Neuronal stem cell (in vitro differentiated cells): Measurements from ENCODE around the gene RCAN3.
"Not testable (repeated sequence)": the region's sequence is repeated elsewhere in the genome, so short reads cannot be mapped to it uniquely, and the experiment has no call there.

Experiments used
- DNase-seq: peaks from one replicate; pipeline ENCODE4 v3.0.0-alpha.2; 2013; ENCODE audit warnings: low spot score
- H2AFZ ChIP-seq: one replicate; pipeline ENCODE4 v1.6.1; 2013; ENCODE audit warnings: mild to moderate bottlenecking, low read length, inconsistent platforms
- H2AK5ac ChIP-seq: 2 replicates; pipeline ENCODE4 v1.6.1; 2013; ENCODE audit warnings: low read depth, mild to moderate bottlenecking, inconsistent platforms, low read length, moderate library complexity, mixed read lengths
- H2BK120ac ChIP-seq: 2 replicates; pipeline ENCODE4 v1.6.1; 2013; ENCODE audit warnings: low read depth, mild to moderate bottlenecking, inconsistent platforms, low read length, moderate library complexity, mixed read lengths
- H2BK12ac ChIP-seq: one replicate; pipeline ENCODE4 v1.6.1; 2013; ENCODE audit warnings: low read length, inconsistent platforms
- H2BK15ac ChIP-seq: 2 replicates; pipeline ENCODE4 v1.6.1; 2013; ENCODE audit warnings: mild to moderate bottlenecking, low read length, inconsistent platforms, mixed read lengths
- H2BK5ac ChIP-seq: one replicate; pipeline ENCODE4 v1.6.1; 2013; ENCODE audit warnings: inconsistent platforms, mild to moderate bottlenecking, low read length, moderate library complexity
- H3K14ac ChIP-seq: one replicate; pipeline ENCODE4 v1.6.1; 2013; ENCODE audit warnings: low read length, inconsistent platforms
- H3K18ac ChIP-seq: 2 replicates; pipeline ENCODE4 v1.6.1; 2013; ENCODE audit warnings: low read length, inconsistent platforms
- H3K23ac ChIP-seq: 2 replicates; pipeline ENCODE4 v1.6.1; 2013; ENCODE audit warnings: low read depth, mild to moderate bottlenecking, mixed read lengths, low read length, inconsistent platforms; ENCODE audit not compliant: poor library complexity
- H3K27ac ChIP-seq: replicated peaks from 3 replicates; pipeline ENCODE4 v1.5.1; 2013; ENCODE audit warnings: low read length, inconsistent platforms
- H3K27me3 ChIP-seq, 3 experiments: 2 replicates each; pipeline ENCODE4 v1.6.1; 2013; ENCODE audit warnings: low read length in 3 of 3, mild to moderate bottlenecking in 2 of 3, inconsistent platforms in 1 of 3, low read depth in 1 of 3, mixed read lengths in 1 of 3, moderate library complexity in 1 of 3; ENCODE audit not compliant: control insufficient read depth in 3 of 3, insufficient read depth in 3 of 3
- H3K36me3 ChIP-seq, 2 donors: replicated peaks in 1 of 2; 2 replicates each; pipeline ENCODE4 v1.6.1; 2013; ENCODE audit warnings: low read length in 2 of 2; ENCODE audit not compliant: control insufficient read depth in 2 of 2, insufficient read depth in 2 of 2
- H3K4ac ChIP-seq: 2 replicates; pipeline ENCODE4 v1.6.1; 2013; ENCODE audit warnings: inconsistent platforms, mild to moderate bottlenecking, low read length, moderate library complexity
- H3K4me1 ChIP-seq, 2 donors: 1 replicate in 1 of 2; 2 replicates in 1 of 2; pipeline ENCODE4 v1.6.1; 2013; ENCODE audit warnings: low read length in 2 of 2, low read depth in 1 of 2; ENCODE audit not compliant: control insufficient read depth in 2 of 2, insufficient read depth in 1 of 2
- H3K4me2 ChIP-seq: one replicate; pipeline ENCODE4 v1.6.1; 2013; ENCODE audit warnings: mild to moderate bottlenecking, low read length, inconsistent platforms; ENCODE audit not compliant: insufficient read depth, poor library complexity, severe bottlenecking
- H3K4me3 ChIP-seq, 2 donors: 2 replicates each; pipeline ENCODE4 v1.5.1; 2013; ENCODE audit warnings: low read length in 2 of 2, mild to moderate bottlenecking in 2 of 2, inconsistent platforms in 1 of 2, moderate library complexity in 1 of 2
- H3K79me1 ChIP-seq: one replicate; pipeline ENCODE4 v1.6.1; 2013; ENCODE audit warnings: low read depth, mild to moderate bottlenecking, inconsistent platforms, low read length, moderate library complexity
- H3K9ac ChIP-seq: one replicate; pipeline ENCODE4 v1.6.1; 2013; ENCODE audit warnings: mild to moderate bottlenecking, low read depth, low read length, inconsistent platforms; ENCODE audit not compliant: poor library complexity
- H3K9me3 ChIP-seq, 2 donors: replicated peaks in 1 of 2; 2 replicates each; pipeline versions ENCODE3 to v1.6.1; 2013; ENCODE audit warnings: low read length in 2 of 2, mild to moderate bottlenecking in 2 of 2, inconsistent platforms in 1 of 2, low read depth in 1 of 2, mixed read lengths in 1 of 2, moderate library complexity in 1 of 2; ENCODE audit not compliant: control insufficient read depth in 2 of 2, insufficient read depth in 1 of 2
- H4K8ac ChIP-seq: one replicate; pipeline ENCODE4 v1.6.1; 2013; ENCODE audit warnings: low read depth, mild to moderate bottlenecking, inconsistent platforms, low read length, moderate library complexity
- H4K91ac ChIP-seq: one replicate; pipeline ENCODE4 v1.6.1; 2013; ENCODE audit warnings: low read length, low read depth, mild to moderate bottlenecking, inconsistent platforms; ENCODE audit not compliant: poor library complexity
- WGBS, 2 donors: extraction: QIAGEN DNeasy Blood & Tissue Kit; methylation state at CpG; one replicate each; pipeline ENCODE4 v1.1.7; 2013; ENCODE audit warnings: missing lambda C conversion rate in 2 of 2, mixed read lengths in 1 of 2; ENCODE audit not compliant: insufficient read length in 2 of 2, insufficient replicate concordance in 1 of 2; ENCODE audit errors: extremely low coverage in 2 of 2; 5-methylcytosine and 5-hydroxymethylcytosine counted together

The RCAN3 gene

DNA sequence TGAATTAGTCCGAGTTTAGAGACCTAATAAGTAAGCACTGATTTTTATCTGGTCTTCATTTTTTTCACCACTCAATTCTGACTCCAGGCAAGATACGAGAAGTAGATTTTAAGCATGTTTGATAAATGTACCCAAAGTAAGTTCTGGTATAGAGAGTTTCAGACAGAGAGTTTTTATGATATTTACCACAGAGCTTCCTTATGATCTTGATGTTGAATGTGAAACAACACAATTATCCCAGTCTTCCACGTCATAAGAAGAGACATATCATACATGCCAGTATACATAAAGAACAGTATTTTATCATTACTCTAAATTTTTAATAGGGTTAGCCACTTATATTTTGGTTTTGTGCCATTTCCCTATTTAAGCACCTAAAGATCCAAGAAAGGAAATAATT is 45.4 kb downstream of the RCAN3 start:
- Histone ChIP-seq H3K9me3 (no peaks in the 10 kb centered on the region), H3K4me1 (peaks cover 3 to 9% of the 10 kb centered on the region in 2 donors), H2AFZ (no peak overlapping the region), H3K14ac (no peak overlapping the region), H3K27me3 (peaks cover 0 to 10% (median 0%) of the 10 kb centered on the region in 3 experiments), H3K18ac (no peak overlapping the region), H3K79me1 (no peaks in the 10 kb centered on the region), H2BK120ac (no peak overlapping the region), H2BK5ac (no peak overlapping the region), H2BK12ac (no peak overlapping the region), H3K36me3 (no peaks in the 10 kb centered on the region), H3K4me2 (no peak overlapping the region), H4K91ac (no peak overlapping the region), H3K9ac (no peak overlapping the region), H2BK15ac (no peak overlapping the region), H3K27ac (no peak overlapping the region), H4K8ac (no peak overlapping the region), H3K4ac (no peak overlapping the region), H3K4me3 (no peak overlapping the region), H3K23ac (no peak overlapping the region), H2AK5ac (no peak overlapping the region)
- no peak for DNase-seq
- no CpG with 5 or more reads among the region's 3 CpGs for WGBS, 2 donors

DNA sequence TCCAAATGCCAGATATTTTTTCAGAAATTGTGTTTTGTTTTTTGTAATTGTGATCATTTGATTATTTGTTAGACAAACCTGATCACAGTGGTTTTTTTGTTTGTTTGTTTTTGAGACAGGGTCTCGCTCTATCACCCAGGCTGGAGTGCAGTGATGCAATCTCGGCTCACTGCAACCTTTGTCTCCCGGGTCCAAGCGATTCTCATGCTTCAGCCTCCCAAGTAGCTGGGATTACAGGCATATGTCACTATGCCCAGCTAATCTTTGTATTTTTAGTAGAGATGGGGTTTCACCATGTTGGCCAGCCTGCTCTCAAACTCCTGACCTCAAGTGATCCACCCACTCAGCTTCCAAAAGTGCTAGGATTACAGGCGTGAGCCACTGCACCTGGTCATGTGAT is 46.6 kb downstream of the RCAN3 start:
- not testable (repeated sequence) for H3K9me3 ChIP-seq, H2BK15ac ChIP-seq, H3K79me1 ChIP-seq, H3K27ac ChIP-seq, H3K23ac ChIP-seq, H3K9ac ChIP-seq, H3K36me3 ChIP-seq, H3K4me3 ChIP-seq, H3K4me2 ChIP-seq, H3K14ac ChIP-seq, H2BK5ac ChIP-seq, H2BK12ac ChIP-seq, H3K18ac ChIP-seq, H2AFZ ChIP-seq, H3K4me1 ChIP-seq, H3K4ac ChIP-seq, H2AK5ac ChIP-seq, H4K8ac ChIP-seq, H2BK120ac ChIP-seq, H4K91ac ChIP-seq, DNase-seq
- peaks cover 0 to 16% (median 2%) of the 10 kb centered on the region in 3 experiments for H3K27me3 ChIP-seq
- WGBS, 2 donors, result no CpG with 5 or more reads among the region's 5 CpGs

DNA sequence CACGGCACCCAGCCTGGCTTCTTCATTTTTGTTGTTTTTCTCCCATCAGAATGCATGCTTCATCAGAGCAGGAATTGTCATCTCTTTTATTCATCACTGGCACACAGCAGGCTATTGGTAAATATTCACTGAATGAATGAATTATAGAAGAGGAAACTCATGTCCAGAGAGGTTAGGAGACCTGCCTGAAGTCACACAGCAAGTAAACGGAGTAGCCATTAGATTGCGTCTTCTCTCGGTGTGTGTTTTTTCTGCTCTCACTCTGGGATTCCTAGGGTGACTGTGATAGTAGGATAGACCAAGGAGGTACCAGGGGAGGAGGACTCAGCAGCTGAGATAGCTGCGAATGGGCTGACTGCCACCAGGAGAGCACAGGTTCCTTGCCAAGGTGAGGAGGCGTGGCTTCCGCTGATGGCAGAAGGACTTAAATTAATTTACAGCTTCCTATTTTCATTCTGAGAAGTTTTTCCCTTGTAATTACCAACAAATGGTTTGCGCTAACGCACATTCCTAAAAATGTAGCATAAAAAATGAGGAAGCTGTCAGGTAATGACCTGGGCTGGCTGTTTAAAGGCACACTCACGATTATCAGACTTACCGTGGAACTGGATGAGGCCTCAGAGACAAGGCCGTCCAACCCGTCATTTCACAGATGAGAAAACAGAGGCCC is 48.8 kb downstream of the RCAN3 start:
- H3K23ac ChIP-seq, result no peak overlapping the region
- H2AFZ ChIP-seq, result no peak overlapping the region
- H3K36me3 ChIP-seq, result no peaks in the 10 kb centered on the region
- no peak overlapping the region for H2BK15ac ChIP-seq
- no peak overlapping the region for H4K8ac ChIP-seq
- no peak overlapping the region for H3K4me3 ChIP-seq
- H3K14ac ChIP-seq, result no peak overlapping the region
- peaks cover 10 to 27% (median 24%) of the 10 kb centered on the region in 3 experiments for H3K27me3 ChIP-seq
- no peak overlapping the region for H2BK5ac ChIP-seq
- H3K4me2 ChIP-seq, result no peak overlapping the region
- no peaks in the 10 kb centered on the region for H3K9me3 ChIP-seq
- H3K79me1 ChIP-seq, result no peaks in the 10 kb centered on the region
- H3K4me1 ChIP-seq, result peaks cover 3 to 11% of the 10 kb centered on the region in 2 donors
- no peak overlapping the region for H3K27ac ChIP-seq
- no peak overlapping the region for H3K4ac ChIP-seq
- H3K9ac ChIP-seq, result no peak overlapping the region
- DNase-seq, result no peak
- no peak overlapping the region for H2BK12ac ChIP-seq
- H4K91ac ChIP-seq, result no peak overlapping the region
- no peak overlapping the region for H3K18ac ChIP-seq
- no peak overlapping the region for H2BK120ac ChIP-seq
- H2AK5ac ChIP-seq, result no peak overlapping the region
- WGBS, 2 donors, result no CpG with 5 or more reads among the region's 13 CpGs

DNA sequence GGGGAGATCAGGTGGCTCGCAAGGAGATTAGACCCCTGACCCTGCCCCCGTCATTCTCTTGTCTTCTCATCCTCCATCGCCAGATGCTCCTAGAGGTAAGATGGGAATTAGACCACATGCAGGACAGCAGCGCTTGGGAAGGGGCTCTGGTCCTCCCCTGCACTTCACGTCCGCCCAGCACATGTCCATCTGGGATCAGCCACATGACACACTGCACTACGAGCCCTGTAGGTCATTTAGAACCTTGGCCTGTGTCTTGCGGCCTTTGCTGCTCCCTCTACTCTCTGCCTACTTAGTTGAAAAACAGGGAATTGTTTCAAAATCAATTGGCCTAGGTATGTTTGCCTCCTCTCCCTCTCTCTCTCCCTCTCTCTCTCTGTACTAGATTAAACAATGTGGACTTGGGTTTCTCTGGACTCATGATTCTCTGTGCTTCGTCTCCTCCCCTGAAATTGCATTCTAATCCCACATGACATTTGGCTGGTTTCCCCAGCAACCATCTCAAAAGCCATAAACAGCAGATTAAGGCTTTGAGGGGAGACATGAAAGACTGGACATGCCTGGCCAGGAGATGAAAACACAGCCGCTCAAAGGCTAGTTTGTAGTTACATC is 49.4 kb downstream of the RCAN3 start:
- H2AFZ ChIP-seq, result peak overlapping the region; percentile 70
- H4K91ac ChIP-seq, result no peak overlapping the region
- no peak overlapping the region for H2AK5ac ChIP-seq
- peaks cover 11 to 33% (median 31%) of the 10 kb centered on the region in 3 experiments for H3K27me3 ChIP-seq
- H3K36me3 ChIP-seq, result no peaks in the 10 kb centered on the region
- H2BK5ac ChIP-seq, result no peak overlapping the region
- no peak overlapping the region for H3K4ac ChIP-seq
- no peak overlapping the region for H3K9ac ChIP-seq
- peak overlapping the region; percentile 11 for H3K27ac ChIP-seq
- WGBS, 2 donors, result no CpG with 5 or more reads among the region's 10 CpGs
- H2BK15ac ChIP-seq, result no peak overlapping the region
- no peak overlapping the region for H3K4me2 ChIP-seq
- no peak overlapping the region for H3K14ac ChIP-seq
- no peak overlapping the region for H2BK12ac ChIP-seq
- H4K8ac ChIP-seq, result no peak overlapping the region
- H2BK120ac ChIP-seq, result no peak overlapping the region
- no peak overlapping the region for H3K18ac ChIP-seq
- DNase-seq, result peak; percentile 41
- H3K23ac ChIP-seq, result no peak overlapping the region
- no peaks in the 10 kb centered on the region for H3K79me1 ChIP-seq
- H3K4me1 ChIP-seq, result peaks cover 3 to 11% of the 10 kb centered on the region in 2 donors
- H3K9me3 ChIP-seq, result no peaks in the 10 kb centered on the region
- no peak overlapping the region for H3K4me3 ChIP-seq
